ENCODE measurements around the gene SMYD2. TPM values are rescaled to one million over a fixed set of nuclear protein-coding genes. Genes with fewer than 3 reads are reported as not detected.

The SMYD2 gene
- polyA plus RNA-seq, 4 donors, result 30.2 to 50.8 (median 43.3) TPM

DNA sequence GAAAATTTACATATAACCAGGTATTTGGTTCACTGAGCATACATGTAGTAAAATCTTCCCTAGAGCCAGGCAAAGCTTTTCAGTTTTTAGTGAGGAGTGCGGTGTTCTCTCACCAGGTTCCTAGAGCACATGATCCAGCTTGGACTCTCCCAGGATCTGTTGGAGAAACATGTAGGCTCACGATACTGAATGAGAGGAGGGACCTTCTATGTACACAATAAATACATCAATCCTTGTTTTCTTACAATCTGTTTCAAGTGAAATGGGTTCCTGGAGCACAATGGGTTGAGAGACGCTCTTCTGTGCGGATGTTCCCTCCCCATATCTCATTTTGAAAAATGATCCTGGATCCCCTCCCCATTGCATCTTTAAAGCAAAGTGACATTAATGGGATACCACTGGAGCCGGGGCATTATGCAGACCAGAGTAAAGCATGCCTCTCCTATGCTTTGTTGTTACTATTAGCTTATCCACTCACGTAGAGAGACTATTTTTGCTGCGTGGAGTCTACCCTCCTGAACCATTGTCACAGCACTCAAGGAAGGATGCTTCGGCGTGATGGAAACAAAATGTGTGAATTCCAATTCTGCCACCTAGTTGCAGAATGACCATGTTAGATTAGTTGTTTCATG lies 19.3 kb downstream of the SMYD2 start:
- no peak for DNase-seq (ENCODE audit: low read depth in 4 of 4, low spot score in 3 of 4)

DNA sequence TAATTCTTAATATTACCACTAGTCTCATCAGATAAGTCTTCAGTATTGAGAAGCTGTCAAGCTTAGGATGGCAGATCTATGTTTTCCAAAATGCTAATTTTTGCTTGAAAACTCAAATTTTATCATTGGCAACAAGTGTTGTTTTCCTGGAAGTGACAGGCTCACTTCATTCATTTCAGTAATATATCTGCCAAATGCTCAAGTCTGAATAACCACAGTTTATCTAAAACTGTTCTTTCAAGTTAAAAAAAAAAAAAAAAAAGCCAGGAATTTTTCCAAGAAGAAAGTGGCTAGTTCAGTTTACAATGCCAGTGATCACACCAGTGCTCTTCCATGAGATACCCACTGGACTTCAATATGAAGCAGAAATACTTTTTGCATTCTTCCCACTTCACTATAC lies 20.6 kb downstream of the SMYD2 start:
- no peak for DNase-seq (ENCODE audit: low read depth in 4 of 4, low spot score in 3 of 4)

DNA sequence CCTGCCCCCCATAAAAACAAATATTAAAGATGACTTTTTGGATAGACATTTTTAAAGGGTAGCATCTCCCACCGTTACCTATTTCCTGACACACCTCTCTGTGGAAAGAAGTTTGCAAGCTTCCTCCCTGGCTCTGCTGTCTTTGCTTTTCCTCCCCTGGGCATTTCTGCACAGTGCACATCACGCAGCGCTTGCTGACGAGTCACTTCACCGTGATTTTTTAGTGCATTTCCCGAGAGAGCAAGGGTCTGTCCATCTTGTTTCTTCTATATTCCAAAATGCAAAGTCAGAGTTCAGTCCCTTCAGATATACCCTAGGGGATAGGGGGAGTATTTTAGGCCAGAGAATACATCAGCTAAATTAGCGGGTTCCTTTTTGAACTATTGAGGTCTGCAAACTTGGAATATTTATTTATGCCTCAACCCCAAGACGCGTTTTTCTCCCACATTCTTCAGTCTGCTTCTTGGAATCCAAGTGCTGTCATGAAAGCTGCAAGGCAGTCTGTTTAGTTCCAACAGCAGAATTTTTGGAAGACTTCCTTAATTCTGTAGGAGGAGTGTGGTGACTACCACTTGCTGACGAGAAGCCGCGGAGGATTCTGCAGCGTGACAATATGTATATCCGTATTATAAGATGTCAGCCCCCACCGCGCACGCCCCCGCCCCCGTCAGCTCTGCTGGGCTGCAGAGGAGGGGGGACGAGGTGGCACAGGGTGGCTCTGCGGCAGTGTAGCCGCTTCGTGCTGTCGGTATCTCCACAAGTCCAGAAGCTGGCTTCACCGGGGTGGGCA lies 22.4 kb downstream of the SMYD2 start:
- no peak for DNase-seq (ENCODE audit: low read depth in 4 of 4, low spot score in 3 of 4)

DNA sequence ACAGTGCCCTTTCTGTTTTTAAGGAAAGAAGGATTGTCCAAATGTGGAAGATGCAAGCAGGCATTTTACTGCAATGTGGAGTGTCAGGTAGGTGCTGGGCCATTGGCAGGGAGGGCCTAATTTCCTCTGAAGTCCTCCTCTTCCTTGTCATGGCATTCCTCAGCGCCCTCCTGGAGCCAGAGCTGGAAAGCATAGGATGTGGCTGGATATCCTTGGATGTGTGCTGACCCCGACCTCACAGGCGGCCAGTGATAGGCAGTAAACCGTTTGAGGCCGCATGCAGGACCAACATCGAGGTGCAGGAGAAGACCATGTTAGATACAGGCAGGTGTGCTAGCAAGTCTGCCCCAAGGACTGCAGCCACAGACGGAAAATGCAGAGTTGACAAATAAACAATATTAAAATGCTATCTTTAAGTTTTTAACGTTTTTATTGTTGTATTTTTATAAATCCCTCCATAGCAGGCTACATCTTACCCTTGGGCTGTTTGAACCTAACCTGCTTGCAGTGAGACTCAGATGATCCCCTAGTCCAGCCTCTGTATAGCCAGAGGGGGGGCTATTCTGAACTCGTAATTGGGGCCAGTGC lies 24.3 kb downstream of the SMYD2 start:
- no peak for DNase-seq (ENCODE audit: low read depth in 4 of 4, low spot score in 3 of 4)

DNA sequence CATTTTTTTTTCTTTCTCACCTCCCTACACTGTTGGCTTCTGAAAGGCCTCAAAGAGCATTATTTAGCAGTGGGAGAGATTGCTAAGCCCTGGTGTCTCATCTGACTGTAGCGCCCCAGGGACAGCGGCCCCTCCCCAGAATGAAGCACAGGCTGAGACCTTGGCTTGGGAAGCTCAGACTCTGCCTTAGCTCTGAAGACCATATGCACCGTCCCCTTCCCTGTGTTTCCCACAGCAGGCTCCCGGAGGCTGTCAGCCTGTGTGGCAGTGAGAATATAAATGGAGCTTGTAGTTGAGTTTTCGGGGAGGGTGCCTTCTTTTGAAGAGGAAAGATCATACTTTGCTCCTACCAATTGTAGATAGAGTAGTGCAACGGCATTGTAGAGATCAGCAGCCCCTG lies 25.3 kb downstream of the SMYD2 start:
- DNase-seq (ENCODE audit: low read depth in 4 of 4, low spot score in 3 of 4), result no peak

DNA sequence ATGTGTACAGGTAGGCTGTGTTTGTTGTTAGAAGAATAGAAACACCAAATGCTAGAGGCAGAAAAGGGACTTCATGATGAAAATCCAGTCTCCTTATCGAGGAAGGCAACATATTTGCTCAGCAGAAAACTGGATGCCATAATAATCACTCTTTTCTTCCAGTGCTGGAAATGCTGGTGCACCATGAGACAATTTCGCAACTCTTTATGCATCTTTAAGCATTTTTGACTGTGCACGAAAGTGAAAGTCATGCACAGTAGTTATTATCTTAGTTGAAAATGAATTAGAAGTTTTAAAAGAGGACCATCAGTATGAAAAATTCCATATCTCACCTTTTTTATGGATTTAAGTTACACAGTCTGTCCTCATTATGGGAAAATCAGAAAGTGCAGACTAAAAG lies 29.1 kb downstream of the SMYD2 start:
- no peak for DNase-seq (ENCODE audit: low read depth in 4 of 4, low spot score in 3 of 4)

DNA sequence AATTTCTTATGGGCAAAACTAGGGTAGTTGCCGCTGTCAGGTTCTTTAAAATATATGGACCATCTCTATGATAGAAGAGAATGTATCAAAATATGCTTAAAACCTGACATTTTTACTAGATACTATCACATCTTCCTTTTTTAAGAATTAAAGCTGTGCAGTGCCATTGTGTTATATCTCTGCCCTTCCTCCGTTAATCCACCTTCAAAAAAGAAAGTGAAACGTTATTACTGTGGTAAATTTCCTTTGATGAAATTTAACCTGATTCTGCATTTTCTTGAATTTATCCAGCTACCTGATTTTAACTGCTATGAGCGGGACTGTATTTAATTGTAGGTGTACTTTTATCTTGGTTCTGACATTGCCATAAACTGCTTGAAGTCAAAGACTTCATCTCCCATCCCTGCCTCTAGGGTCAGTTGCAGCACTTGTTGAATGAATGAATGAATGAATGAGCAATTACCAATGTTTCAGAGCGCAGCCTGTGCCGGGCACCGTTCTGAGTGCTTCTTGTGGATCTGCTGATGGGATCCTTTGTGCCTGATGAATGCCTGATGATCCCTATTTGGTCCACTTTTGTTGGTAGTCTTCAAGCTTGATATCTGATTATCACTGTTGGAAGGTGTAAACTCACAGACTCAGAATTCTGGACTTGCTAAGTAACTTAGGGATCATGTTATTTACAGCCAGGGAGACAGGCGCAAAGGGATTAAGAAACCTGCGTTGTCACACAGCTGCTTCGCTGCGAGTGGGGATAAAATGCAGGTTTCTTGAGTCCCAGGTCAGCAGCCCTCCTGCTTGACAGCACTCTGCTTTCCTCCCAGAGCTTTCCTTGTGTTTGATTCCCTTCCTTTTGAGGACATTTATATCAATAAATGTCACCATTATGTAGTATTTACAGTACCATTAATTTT lies 30.1 kb downstream of the SMYD2 start:
- DNase-seq (ENCODE audit: low read depth in 4 of 4, low spot score in 3 of 4), result no peak

DNA sequence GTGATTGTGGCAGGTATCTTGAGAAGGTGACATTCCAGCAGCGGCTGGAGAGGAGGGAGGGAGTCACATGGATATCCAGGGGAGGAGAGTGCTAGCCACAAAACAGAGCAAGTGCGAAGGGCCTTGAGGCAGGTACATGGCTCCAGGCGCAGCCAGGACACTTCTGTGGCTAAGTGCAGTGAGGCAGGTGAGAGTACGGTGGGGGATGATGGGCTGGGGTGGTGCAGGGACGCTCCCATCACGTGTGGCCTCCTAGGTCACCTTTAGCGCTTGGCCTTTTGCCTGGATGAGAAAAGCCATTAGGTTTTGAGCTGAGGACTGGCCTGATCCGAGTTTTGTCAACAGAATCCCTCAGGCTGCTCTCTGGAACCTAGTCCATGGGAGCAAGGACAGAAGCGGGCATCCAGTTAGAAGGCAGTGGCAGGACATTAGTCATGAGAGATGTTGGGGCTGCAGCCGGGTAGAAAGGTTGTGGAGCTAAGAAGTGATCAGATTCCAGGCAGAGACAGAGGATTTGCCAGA lies 31.6 kb downstream of the SMYD2 start:
- no peak for DNase-seq (ENCODE audit: low read depth in 4 of 4, low spot score in 3 of 4)

DNA sequence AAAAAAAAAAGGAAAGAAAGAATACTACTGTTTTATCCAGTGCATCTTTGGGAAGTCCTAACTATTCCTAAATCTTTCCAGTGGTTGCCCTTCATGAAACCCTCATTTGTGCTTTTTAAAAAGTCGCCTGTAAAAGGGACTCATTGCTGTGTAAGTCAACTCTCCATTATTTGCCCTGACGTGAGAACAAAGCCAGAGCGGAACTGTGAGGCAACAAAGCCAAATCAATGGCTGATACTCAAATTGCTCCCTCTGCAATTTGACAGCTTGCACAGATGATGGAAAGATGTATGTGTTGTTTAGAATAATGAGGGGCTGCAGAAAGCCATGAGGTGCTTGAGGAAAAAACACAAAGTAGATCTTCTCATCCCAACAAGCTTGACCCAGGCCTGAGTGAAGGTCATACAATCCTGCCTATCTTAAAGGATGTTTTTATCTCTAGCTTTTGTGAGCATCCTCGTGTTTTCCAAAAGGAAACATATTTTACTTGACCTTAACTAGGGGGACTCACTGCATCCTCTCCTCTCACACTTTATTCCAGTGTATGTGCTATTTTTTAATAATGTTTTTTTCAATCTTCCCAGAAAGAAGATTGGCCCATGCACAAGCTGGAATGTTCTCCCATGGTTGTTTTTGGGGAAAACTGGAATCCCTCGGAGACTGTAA lies 33.4 kb downstream of the SMYD2 start:
- no peak for DNase-seq (ENCODE audit: low read depth in 4 of 4, low spot score in 3 of 4)

DNA sequence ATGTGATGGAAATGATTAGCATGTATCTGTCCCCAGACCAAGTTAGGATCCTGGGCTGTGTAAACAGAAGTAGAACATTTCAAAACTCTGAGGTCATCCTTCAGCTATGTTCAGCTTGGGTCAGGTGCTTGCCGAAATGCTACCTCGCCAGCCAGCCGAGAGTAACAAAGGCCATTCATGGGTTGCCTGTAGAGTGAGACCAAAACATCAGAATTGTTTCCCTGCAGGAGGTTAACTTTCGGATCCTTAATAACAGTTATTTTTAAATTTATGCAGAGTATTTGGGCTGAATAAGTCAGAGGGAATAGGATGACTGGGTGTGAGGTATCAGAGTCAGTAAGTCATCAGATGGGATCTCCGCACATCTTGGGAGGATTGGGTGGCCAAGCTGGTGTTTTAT lies 35.6 kb downstream of the SMYD2 start:
- no peak for DNase-seq (ENCODE audit: low read depth in 4 of 4, low spot score in 3 of 4)

DNA sequence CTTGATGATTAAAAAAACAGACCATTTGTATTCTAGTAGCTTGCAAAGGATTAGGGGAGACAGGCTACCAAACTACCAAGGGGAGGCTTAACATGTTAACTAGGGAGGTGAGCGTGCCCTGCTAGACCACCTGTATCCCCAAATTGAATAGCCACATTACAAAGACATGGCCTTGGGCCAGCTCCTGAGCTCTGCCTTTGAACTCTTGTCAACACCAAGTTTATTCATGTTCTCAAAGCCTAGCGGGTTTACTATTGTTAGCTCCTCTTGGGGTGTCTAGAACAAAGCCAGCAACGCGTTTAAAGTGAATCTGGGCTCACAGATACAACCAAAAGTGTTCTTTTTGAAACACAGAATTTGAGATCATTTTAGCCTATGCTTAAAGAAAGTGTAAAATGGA lies 36.3 kb downstream of the SMYD2 start:
- no peak for DNase-seq (ENCODE audit: low read depth in 4 of 4, low spot score in 3 of 4)

DNA sequence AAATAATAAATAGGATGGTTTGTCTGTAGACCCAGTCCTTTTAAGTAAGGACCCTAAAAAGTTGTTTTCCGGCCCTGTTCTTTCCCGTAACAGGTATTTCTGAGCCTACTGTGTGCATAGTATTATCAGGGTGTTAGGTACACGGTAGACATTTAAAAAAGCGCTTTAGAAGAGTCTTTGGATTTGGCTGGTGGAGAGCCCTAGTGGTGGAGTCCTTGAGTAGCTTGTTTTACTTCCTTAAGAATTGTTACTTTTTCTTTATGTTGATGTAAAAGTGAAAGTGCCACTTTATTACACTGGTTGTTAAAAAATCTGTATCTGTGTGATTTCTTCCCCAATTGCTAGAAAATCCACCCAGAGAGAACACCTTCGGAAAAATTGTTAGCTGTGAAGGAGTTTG lies 36.8 kb downstream of the SMYD2 start:
- DNase-seq (ENCODE audit: low read depth in 4 of 4, low spot score in 3 of 4), result no peak

DNA sequence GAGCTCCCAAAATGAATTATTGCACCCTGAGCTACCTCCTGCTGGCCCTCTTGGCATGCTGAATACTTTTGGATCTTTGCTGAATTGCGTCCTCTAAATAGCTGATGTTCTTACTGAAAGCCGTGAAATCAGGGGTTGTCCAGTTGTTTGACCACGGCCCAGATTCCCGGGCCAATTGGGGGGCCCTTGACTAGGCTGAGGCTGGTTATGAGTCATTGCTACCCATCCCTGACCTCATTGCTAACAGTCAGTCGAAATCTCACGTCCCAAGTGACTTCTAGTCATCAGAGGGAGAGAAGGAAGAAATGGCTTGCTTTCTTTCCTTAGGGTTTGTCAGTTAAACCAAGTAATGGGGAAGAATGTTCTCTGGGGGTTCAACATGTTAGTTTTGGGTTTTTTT lies 37.4 kb downstream of the SMYD2 start:
- no peak for DNase-seq (ENCODE audit: low read depth in 4 of 4, low spot score in 3 of 4)

DNA sequence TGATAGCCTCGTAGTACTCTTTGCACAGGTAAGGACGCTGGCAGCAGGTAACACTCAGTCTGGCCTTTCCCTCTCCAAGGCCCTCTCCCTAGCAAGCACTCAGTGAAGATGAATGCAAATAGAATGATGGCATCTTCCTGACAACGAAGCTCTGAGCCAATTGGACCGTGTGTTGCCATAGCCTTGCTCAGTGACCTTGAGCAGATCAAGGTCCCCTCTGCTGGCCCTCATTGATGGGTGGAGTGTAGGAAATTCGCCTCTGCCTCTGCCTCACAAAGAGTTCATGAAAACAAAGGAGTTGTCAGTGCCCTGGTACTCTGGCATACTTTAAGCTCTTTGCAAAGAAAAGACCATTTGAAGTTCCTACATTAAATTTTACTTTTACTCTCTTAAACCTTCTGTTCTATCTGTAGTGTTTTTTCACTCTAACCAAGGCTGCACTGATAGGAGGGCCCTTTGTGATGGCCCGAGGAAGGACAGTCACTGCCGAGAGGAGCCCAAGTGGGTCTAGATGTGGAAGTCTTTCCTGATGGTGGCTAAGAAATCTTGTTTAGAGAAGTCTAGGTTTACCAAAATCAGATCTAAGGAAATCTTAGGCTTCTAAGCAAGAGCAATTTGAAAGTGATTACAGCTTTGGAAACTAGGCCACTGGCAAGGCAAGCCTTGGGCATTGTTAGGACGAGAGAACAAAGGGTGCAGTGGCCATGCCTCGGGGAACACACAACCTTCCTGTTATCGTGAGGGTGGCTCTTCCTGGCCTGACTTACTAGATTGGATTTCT lies 38.2 kb downstream of the SMYD2 start:
- DNase-seq (ENCODE audit: low read depth in 4 of 4, low spot score in 3 of 4), result no peak

DNA sequence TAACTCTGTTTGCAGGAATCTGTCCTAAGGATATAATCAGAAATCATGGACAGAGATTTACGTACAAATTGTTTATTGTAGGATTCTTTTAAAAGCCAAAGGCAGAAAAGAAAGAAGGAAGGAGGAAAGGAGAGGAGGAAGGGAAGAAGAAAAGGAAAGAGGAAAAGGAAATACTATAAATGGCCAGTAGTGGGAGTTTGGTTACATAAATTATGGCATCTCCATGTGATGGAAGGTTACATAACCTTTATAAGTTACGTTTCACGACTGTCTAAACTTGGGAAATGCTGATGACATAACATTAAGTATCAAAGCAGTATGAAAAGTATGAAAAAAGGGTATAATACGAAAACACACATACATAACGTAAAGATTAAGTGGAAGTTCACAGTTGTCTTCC lies 39.0 kb downstream of the SMYD2 start:
- DNase-seq (ENCODE audit: low read depth in 4 of 4, low spot score in 3 of 4), result no peak

DNA sequence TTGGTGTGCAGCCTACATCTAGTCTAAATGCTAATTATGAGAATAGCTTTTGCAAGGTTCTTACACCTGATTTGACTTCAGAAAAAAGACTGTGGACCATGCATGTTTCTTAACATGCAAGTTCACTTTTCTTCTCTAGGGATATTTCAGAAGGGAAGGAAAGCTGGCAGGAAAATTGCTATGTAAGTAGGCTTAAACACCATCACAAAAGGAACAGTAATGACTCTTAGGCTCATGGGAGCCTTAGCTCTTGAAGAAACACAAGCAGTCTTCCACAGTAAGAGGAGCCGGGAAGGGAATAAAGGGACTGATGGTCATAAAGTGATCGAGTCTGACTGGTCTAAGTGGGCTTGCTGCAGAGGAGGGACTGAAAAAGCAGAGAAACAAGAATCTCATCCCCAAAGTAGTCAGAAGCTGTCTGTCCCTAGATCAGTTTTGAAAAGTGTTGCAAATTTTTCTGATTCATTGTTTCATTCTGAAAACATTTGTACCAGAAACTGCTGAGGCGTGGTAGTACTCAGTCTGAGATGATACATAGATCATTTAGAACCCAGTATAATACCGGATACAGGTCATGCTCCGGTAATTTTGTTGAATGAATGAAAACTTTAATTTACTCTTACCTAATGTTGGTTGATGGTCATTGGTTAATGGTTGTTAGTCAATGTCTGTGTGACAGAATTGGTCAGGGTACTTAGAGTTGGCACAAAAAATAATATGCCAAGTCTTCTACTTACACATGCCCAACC lies 40.9 kb downstream of the SMYD2 start:
- no peak for DNase-seq (ENCODE audit: low read depth in 4 of 4, low spot score in 3 of 4)

DNA sequence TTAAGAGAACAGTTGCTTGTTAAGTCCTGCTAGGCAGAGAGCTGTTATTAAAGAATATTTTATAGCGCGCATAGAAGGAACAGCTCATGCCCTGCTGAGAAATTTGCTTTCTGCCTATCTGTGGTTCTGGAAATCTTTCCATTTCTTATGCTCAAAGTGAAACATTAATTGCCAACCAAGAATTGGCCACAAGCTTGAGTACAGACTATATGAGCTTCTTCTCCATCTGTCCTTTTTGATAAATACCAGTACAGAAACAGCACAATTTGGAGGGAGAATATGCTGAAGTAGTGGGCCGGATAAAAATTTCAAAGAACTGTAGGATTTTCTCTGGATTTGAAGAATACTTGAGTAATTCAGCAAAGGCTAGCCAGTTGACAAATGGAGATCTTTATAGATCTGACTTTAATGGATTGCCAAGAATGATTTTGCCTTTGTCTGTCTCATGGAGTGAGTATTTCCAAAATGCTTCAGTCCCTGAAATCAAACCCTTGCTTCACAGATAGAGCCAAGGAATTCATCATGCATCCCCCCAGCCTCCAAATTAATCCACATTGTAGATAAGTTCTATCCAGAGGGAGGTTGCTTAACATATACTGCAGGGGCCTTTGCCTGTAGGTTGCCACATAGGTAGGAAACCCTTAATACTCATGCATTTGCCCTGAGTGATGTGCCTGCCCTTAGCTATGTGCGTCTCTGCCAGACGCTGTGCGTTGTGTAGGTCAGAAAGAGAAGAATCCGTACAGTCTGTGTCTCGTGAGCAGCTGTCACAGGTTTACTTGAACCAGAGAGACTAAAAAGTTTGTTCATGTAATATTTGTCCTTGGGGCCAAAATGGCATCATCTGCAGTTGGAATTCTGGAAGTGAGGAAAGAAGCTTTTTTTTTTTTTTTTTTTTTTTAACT lies 44.2 kb downstream of the SMYD2 start:
- no peak for DNase-seq (ENCODE audit: low read depth in 4 of 4, low spot score in 3 of 4)

DNA sequence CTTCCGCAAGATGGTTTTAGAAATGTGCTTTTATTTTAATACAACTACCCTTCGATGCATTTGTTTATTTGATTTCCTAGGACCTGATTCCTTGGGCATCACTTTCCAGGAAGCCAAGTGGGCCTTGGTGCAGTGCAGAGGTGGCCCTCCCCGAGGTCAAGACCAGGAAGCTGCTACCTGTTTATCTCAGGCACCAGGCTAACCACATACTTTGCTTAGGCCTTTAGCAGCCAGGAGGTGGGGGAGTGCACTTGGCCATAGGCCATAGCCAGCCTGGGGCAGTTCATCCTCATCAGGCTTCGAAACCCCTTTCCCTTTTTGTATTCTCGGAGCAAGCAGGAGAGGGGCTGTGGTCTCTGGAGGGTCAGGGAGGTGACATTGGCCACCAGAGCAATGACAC lies 45.4 kb downstream of the SMYD2 start:
- DNase-seq (ENCODE audit: low read depth in 4 of 4, low spot score in 3 of 4), result no peak
